GM18517 (cell line): ENCODE results near the gene ZFP64.
"Not testable (repeated sequence)": the region's sequence is repeated elsewhere in the genome, so short reads cannot be mapped to it uniquely, and the experiment has no call there.

ENCODE experiments used
- ATAC-seq: cut with Tn5 transposase; IDR thresholded peaks from one replicate; pipeline ENCODE4 v1.9.1; 2021; ENCODE audit warnings: mild to moderate bottlenecking, moderate library complexity; ENCODE audit not compliant: unreplicated experiment

The ZFP64 gene

DNA sequence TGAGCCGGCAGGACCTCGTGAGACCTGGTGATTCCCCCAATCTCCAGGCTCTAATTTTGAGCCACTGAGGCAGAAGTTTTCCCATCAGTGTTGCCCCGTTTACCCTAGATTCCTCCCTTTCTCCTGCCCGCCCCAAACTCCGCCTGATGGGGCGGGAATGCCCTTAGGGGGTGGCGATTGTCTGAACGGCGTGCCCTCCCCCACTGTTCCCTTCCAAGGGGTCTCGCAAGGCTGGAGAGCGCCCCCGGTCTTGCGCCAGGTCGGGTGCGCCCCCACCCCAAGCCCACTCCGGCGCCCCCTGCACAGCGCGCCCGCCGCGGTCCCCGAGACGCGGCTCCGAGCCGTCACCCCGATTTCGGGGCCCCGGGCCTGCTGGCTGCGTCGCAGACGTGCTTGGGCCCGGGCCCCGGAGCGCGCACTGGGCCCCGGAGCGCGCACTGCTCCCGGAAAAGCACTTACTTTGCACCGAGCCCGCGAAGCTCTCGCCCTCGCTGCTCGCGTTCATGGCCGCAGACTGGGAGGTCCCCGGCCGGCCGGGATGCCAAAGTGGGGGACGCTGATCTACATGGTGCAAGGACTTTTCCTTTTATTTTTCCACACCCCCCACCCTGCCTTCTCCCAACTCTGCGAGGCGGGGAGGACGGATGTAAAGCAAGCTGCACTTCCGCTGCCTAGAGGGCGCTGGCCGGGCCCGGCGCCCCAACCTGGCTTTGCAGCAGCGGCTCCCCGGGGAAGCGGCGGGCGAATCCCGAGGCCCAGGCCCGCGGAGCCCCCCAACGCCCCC, at the start of gene ZFP64:
ZFP64 (minus strand) TSS at position 648 of the 784 bp plus-strand sequence; CDS start at position 505, 143 bp downstream.
- ATAC-seq: peak; percentile 70

DNA sequence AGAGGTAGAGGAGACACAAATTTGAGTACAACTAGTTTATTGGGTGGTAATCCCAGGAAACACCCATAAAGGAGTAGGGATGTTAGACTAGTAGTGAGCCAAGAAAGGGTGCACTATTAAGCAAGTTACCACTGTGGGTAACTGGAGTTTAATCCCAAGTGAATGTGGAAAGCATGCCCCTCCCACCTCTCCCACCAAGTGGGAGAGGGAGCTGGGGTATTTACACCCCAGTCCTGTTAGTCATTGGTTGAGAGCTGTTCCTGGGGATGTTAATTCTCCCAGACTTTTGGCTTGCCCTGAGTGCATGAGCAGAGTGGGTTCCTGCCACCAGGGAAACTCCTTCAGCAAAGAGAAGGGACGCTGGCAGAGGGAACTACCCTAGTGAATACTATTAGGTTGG, 49.2 kb upstream of the ZFP64 start:
- ATAC-seq: no peak

DNA sequence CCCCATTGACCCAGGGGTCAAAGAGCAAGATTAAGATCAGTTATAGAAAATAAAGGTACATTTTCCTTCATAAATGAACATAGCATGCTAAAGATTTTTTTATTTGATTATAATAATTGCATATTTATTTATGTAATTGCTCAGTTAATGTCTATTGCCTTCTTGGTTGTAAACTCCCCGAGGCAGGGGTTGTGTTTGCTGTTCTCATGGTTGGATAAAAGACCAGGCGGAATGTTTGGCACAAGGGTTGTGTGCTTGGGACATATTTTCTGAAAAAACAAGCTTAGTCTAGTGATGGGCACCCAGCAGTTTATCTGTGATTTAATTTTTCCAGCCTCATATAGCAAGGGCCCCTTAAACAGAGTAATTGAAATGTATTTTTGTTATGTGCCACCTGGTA, 47.5 kb upstream of the ZFP64 start:
- no peak for ATAC-seq

DNA sequence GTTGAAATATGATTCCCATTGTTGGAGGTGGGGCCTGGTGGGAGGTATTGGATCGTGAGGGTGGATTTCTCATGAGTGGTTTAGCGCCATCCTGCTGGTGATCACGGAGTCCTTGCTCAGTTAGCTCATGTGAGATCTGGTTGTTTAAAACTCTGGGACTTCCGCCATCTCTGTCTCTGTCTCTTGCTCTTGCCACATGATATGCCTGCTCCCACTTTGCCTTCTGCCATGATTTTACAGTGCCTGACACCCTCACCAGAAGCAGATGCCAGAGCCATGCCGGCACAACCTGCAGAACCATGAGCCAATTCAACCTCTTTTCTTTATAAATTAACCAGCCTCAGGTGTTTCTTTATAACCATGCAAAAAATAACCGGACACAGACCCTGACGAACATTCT, 44.7 kb upstream of the ZFP64 start:
- ATAC-seq: no peak

DNA sequence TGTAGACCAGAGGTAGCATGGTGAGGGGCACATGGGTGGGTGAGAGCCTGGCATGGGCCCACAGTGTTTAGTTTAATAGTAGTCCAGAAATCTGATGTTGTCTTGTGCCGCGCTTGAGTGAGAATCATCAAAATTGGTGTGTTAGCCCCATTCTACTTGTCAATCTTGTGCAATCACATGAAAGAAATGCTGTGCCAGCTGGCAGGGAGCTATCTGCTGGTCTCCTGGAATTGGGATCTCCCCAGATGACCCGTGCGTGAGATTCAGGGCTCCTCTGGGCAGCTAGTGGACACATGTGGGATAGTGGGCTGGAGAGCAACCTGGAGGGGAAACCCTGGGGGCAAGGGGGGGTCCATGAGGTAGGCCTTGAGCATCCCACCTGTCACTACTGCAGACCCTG, 43.5 kb upstream of the ZFP64 start:
- no peak for ATAC-seq

DNA sequence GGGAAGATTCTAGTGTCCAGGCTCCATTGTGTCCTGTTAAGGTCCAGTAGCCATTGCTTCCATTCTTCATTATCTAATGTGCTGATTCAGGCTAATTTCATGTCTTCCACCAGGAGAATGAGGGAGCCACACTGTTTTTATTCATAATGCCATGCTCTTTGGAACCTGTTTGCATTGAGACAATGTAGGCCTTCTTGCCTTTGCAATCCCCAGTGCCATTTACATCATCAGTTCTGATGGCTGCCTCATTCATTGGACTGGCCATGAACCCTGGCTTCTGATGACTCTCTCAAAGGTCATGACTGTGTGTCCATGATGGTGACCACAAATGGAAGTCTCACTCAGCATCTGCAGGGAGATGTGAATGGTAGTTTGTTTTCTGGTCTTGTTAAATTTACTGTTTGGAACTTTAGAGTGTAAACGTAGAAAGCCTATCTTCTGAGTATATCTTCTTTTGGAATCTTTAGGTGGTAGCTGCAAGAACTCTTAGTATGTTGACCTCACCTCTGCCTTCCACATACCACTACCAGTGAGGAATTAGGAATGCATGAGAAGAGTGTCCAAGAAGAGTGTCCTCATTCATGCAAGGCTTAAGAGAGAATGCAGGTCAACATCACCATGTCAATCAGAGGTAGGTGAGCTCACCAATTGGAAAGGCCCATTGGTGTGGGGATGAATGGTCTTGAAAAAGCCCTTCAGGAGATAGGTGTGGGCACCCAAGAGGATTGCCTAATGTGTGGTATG, 42.9 kb upstream of the ZFP64 start:
- ATAC-seq: no peak

DNA sequence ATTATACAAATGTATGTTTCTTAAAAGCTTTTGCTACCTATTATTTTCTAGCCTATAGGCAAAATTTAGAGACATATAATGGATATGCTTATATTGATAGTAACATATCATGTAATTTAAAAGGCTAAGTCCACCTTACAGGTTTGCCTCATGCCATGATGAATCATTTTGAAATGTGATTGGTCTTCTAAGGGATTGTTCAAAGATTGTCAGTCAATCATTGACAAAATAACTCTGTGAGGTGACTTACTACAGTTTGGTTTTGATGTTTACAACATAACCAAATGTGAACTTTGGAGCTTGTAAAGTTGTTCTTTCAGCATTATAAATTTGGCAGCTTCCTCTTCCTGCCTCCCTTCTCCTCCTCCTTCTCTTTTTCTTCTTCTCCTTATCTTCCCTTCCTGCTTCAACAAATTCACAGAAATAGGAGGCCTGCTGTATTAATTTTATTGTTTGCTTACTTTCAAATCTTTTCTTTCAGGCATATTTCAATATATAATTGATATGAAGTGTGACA, 39.7 kb upstream of the ZFP64 start:
- ATAC-seq: no peak

DNA sequence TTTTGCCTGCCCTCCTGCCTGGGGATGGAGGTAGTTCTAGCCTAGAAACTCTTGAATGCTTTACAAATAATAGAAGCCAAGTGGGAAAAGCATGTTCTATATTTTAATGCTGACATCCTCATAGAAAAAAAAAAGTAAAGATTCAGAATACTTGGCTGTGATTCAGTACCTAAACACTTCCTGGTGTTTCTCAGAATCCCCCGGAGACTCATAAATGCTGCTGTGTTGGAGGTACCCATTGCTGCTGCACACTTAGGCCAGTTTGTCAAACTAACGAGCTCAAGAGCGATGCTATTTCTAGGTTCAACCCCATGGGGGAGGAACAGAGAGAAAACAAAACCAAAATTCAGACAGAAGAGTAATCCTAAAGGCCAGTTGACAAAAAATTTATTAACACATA, 38.8 kb upstream of the ZFP64 start:
- ATAC-seq: no peak

DNA sequence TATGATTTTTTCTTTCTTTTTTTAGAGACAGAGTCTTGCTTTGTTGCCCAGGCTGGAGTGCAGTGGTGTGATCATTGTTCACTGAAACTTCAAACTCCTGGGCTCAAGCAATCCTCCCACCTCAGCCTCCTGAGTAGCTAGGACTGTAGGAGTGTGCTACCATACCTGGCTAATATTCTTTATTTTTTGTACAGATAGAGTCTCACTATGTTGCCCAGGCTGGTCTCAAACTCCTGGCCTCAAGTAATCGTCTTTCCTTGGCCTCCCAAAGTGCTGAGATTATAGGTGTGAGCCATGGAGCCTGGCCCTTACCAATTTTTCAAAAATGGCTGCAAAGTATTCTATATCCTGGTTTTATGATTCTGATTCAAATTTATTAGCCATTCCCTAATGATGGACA, 37.8 kb upstream of the ZFP64 start:
- ATAC-seq: not testable (repeated sequence)

DNA sequence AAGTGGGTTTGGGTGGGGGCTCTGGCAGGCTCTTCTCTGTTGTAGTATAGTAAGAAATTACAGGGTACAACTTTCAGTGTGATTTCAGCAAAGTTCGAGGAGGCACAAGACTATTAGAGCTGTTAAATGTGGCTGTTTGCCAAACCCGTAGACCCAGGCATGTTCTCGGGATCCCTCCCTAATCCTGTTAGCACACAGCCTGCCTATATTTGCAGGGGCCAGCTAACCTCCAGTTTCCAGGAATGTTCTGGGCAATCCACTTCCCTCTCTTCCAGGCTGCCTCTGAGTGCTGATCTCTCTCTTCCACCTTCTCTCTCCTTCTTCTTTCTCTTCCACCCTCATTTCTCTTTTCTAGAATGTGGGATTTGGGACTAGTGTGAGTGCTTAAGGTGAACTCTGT, 34.8 kb upstream of the ZFP64 start:
- no peak for ATAC-seq

DNA sequence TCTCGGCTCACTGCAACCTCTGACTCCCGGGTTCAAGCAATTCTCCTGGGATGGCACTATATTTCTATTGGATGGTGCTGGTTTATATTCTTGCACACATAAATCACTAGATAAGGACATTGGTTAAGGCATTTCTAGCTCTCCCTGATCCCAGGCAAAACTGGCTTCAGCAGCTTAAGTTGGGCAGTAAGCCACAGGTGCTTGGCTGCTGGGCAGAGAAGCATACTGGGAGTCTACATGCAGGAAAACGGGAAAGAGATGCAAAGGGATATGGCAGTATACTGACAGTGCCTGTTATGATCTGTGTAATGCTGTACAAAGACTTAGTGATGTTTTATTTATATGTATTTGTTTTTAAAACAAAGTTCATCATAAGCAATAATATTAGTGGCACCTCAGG, 33.3 kb upstream of the ZFP64 start:
- no peak for ATAC-seq

DNA sequence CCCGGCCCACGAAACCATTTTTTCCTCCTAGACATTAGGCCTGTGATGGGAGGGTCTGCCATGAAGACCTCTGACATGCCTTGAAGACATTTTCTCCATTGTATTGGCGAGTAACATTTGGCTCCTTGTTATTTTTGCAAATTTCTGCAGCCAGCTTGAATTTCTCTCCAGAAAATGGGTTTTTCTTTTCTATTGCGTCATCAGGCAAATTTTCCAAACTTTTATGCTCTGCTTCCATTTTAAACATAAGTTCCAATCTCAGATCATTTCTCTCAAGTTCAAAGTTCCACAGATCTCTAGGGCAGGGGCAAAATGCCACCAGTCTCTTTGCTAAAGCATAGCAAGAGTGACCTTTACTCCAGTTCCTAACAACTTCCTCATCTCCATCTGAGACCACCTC, 29.8 kb upstream of the ZFP64 start:
- ATAC-seq: not testable (repeated sequence)

DNA sequence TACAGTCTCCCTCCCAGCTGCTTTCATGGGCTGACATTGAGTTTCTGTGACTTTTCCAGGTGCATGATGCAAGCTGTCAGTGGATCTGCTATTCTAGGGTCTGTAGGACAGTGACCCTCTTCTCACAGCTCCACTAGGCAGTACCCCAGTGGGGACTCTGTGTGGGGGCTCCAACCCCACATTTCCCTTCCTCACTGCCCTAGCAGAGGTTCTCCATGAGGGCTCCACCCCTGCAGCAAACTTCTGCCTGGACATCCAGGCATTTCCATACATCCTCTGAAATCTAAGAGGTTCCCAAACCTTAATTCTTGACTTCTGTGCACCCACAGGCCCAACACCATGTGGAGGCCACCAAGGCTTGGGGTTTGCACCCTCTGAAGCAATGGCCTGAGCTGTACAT, 29.3 kb upstream of the ZFP64 start:
- ATAC-seq: not testable (repeated sequence)

DNA sequence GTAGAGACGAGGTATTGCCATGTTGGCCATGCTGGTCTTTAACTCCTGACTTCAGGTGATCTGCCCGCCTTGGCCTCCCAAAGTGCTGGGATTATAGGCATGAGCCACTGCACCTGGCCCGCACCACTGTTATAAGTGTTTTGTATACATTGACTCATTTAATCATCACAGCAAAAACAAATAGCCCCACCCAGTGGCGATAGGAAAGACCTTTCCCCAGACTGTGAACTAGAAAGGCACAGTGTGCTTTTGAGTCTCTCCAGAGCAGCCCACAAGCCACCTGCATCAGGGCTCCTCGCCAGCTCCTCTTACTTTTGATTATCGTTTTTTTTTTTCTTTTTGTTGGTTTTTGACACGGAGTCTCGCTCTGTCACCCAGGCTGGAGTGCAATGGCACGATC, 27.9 kb upstream of the ZFP64 start:
- no peak for ATAC-seq

DNA sequence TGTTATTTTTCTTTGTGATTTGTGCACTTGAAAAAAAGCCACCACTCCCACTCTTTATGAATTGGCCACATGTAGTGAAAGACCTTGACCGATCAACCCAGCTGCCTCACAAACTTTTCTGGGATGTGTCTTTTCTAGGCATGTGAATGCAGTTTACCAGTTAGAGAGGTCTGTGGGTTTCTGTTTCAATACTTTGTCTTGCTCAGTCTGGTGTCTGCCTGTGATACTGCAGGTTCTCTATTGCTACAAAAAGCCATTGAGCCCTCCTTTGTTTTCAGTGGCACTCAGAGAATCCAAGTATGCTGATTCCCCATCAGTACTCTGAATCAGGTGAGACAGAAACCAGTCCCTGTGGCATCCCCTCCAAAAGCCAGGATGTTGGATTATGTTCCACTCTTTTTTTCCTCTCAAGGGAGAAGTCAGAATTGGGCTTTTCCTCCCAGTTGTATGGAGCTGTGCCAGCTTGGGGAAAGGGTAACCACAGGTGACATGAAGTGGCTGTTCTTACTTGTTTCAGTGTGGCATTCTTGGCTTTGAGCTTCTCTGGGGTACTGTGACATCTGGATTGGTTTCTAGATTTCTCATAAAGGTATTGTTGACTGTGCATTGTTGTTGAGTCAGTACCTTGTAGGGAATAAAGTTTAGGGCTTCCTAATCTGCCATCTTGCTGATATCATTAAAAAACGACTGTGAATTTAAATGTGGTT, 26.3 kb upstream of the ZFP64 start:
- no peak for ATAC-seq

DNA sequence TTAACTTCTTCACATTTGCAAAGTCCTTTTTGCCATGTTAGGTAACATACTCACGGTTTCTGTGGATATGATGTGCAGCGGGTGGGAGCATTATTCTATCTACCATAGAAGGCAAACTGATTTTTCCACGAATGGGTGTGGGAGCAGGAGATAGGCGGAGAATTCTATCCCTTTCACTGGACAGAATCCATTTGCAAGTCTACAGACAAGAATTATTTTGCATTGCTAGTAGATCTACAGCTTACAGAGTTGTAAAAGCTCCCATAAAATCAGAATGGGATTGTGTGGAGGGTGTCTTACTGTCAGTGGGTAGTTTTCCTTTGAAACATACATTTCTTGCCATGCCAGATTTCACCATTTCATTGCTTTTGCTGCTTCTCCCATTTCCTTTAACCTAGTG, 22.4 kb upstream of the ZFP64 start:
- no peak for ATAC-seq

DNA sequence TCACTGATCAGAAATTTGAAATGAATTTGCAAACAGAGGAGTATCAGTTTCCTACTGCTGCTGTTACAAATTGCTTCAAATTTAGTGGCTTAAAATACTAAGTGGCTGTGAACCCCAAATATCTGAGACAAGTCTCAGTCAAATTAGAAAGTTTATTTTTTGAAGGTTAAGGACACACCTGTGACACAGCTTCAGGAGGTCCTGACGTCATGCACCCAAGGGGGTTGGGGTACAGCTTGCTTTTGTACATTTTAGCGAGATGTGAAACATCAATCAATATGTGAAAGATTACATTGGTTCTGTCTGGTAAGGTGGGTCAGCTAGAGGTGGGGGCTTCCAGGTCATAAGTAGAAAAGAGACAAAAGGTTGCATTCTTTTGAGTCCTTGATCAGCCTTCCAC, 21.4 kb upstream of the ZFP64 start:
- no peak for ATAC-seq

DNA sequence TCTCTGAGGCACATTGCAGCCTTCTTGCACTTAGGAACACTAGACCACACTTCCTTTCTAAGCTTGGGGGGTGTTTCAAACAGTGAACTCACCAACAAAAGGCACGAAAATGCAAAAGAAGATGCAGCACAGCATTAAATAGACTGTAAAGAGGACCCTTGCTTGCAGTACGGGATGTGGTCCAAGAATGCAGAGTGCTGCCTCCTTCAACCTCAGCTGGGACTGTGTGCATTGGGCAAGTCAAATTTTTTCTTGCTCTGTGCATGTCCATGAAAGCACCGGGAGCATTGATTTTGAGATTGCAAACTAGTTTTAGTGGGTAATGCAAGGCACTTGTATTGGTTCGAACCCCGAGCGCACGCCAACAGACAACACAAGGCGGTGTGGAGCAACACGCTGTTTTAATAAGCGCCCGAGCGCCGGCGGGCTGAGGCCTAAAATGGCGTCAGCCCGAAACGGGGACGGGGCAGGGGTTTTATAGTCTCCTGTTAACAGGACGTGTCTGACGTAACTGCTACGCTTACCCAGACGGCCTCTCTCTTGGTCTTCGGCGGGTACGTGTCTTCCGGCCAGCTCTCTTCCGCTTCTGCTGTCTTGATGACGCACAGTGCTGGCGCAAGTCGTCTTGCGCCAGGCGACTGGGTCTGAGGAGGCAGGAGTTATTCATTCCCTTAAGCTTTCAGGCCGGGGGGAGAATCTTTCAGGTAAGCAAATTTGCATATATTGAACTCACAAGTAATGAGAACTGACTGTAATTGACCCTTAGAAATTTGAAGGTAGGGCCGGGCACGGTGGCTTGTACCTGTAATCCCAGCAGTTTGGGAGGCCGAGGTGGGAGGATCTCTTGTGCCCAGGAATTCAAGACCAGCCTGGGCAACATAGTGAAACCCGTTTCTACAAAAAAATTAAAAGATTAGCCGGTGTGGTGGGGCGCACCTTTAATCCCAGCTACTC, 18.7 kb upstream of the ZFP64 start:
- ATAC-seq: no peak

DNA sequence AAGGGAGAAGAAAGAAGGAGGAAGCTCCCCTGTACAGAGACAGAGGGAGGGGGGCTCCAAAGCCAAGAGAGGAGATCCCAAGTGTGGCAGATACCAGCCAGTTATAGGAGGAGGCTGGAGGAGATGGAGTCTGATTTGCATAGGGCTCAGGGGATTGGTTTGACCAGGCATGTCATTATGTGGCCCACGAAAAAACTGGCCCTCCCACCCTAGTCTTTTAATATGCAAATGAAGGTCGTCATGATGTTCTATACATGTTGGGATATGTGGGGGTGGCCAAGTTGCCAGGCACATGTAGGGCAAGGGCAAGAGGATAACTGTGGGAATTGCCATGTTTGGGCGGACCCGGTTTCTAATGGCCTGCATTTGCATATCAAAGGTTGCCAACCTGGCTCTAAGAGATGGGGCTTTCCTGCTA, 17.6 kb upstream of the ZFP64 start:
- no peak for ATAC-seq

DNA sequence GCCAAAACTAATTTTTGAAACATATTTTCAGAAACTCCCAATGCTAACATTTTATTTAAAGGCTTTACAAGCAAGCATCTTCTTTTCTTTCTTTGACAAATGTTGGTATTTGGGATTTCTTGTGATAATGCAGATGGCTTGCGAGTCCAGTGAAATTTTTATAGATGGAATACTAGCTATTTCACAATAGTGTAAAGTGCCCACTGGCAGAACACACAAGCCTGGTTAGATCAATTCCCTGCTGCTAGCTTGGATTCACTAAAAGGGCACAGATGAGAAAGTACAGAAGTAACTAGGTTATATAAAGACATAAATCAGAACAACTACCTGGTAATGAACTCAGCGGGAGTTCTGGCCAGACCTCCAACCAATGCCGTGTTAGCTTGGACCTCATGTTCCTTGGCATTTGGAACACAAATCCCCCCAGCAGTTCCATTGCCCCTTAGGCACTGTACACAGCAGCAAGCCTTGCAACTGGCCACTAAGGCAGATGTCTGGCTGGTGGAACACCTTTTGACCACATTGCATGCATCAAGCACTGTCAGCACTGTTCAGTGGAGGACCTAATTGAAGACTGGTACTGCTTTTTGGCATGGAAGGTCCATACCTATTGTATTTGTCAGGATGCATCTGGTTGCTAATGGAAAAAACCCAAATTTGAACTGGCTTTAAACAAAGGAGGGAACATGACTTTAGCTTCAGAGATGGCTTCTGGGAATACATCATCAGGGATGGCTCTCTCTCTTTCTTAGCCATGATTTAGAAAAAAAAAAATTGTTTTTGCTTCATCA, 15.6 kb upstream of the ZFP64 start:
- no peak for ATAC-seq
